Suppressor macrophage (primary cell): ENCODE results near the gene WDR81.
"Not testable (repeated sequence)": the region's sequence is repeated elsewhere in the genome, so short reads cannot be mapped to it uniquely, and the experiment has no call there.

ENCODE experiments used
- DNase-seq, 4 experiments: peaks; one replicate each; pipeline ENCODE4 v3.0.0-alpha.2; 2020 to 2022

Gene WDR81

DNA sequence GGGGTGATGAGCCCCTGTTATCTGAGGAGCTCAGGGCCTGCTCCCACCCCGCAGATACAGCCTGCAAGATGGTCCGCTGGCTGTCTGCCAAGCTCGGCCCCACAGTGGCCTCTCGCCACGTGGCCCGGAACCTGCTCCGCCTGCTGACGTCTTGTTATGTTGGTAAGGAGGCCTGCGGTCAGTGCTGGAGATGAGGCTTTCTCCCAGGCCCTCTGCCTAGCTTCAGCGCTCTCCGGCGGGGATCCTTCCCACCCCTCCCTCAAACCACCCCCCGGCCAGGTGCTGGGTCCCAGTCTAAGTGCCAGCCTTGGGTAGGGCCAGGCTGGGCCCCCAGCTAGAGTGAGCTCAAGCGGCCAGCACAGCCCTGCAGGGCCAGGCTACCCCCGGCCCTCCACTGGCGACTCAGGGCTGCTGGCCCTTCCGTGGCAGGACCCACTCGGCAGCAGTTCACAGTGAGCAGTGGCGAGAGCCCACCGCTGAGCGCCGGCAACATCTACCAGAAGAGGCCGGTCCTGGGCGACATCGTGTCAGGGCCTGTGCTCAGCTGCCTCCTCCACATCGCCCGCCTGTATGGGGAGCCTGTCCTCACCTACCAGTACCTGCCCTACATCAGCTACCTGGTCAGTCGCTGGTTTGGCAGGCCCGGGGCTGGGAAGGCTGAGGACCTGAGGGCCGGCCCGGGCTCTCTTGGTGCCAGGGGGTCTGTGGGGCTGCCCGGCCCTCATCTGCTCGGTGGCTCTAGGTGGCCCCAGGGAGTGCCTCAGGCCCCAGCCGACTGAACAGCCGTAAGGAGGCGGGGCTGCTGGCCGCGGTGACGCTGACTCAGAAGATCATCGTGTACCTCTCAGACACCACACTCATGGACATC, 6.1 kb downstream of the WDR81 start:
- DNase-seq: no peak

DNA sequence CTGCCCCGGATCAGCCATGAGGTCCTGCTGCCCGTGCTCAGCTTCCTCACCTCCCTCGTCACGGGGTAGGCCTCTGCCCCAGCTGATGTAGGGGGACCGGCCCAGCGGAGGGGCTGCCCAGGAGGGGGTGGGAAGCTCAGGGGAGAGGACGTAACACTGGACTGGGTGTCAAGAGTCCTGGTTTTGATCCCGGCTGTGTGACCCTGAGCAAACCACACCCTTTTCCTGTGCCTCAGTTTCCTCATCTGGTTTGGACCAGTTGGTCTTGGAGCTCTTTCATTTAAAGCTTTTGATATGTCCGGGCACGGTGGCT, 6.6 kb downstream of the WDR81 start:
- DNase-seq: no peak

DNA sequence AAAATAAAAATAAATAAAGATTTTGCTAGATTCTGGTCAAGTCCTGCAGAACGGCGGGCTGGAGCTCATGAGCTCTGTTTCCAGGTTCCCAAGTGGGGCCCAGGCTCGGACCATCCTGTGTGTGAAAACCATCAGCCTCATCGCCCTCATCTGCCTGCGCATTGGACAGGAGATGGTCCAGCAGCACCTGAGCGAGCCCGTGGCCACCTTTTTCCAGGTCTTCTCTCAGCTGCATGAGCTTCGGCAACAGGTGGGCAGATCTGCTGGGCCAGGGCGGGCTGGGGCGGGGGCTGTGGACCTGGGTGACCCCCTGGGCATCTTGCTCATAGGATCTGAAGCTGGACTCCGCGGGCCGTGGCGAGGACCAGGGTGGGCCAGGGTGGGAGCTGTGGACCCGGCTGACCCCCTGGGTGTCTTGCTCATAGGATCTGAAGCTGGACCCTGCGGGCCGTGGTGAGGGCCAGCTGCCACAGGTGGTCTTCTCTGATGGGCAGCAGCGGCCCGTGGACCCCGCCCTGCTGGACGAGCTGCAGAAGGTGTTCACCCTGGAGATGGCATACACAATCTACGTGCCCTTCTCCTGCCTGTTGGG, 7.8 kb downstream of the WDR81 start:
- no peak for DNase-seq

DNA sequence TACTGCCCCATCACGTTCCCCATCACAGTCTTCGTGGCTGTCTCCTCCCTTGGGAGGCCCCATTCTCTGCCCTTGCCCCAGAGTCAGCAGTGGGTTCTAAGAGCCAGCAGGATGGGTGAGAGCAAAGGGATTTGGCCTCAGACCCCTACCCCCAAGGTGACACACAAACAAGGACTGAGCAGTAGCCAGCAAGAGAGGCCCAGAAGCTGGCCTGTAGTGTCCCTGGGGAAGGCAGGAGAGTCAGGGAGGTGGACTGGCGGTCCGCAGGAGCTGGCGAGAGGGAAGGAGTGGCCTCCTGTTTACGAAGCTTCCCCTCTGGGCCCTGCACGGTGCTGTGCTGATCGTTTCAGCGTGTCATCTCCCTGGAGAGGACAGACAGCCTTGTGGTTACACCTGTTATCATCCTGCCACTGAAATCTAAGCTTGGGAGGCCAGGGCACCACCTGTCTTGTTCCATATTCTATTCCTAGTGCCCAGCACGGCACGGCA, 8.4 kb downstream of the WDR81 start:
- DNase-seq: no peak

DNA sequence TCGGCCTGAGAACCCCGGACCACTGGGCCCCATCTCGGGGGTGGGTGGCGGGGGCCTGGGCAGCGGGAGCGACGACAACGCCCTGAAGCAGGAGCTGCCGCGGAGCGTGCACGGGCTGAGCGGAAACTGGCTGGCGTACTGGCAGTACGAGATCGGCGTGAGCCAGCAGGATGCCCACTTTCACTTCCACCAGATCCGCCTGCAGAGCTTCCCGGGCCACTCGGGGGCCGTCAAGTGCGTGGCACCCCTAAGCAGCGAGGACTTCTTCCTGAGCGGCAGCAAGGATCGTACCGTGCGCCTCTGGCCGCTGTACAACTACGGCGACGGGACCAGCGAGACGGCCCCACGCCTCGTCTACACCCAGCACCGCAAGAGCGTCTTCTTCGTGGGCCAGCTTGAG, 9.3 kb downstream of the WDR81 start:
- DNase-seq: no peak

DNA sequence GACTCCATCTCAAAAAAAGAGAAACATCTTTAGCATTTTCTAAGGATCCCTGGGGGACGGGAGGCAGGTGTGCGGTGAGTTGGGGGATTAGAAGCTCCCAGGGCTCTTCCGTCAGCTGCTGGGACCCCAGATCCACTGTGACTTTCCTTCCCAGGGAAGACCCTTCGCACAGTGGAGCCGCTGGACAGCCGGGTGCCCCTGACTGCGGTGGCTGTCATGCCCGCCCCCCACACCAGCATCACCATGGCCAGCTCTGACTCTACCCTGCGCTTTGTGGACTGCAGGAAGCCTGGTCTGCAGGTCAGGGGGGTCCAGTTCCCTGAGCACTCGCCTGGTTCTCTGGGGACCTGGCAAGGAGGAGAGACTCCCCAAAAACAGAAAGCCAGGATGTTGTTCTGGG, 10.9 kb downstream of the WDR81 start:
- DNase-seq: no peak

DNA sequence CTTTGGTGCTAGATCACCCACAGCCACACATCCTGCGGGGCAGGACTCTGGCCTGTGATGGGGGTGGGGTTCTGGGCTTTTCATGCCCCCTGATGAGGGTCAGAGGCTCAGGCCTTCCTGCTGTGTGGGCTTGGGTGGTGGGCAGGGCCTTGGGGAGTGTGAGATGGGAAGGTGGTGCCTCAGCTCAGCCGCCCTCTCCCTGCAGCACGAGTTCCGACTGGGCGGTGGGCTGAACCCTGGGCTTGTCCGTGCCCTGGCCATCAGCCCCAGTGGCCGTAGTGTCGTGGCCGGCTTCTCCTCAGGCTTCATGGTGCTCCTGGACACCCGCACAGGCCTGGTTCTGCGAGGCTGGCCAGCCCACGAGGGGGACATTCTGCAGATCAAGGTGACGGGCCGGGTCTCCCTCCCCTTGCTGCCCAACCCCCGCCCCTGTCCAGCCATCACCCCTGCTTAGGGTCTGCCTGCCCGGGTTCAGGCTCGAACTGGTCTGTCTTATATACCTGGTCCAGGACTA, 11.4 kb downstream of the WDR81 start:
- DNase-seq: no peak

DNA sequence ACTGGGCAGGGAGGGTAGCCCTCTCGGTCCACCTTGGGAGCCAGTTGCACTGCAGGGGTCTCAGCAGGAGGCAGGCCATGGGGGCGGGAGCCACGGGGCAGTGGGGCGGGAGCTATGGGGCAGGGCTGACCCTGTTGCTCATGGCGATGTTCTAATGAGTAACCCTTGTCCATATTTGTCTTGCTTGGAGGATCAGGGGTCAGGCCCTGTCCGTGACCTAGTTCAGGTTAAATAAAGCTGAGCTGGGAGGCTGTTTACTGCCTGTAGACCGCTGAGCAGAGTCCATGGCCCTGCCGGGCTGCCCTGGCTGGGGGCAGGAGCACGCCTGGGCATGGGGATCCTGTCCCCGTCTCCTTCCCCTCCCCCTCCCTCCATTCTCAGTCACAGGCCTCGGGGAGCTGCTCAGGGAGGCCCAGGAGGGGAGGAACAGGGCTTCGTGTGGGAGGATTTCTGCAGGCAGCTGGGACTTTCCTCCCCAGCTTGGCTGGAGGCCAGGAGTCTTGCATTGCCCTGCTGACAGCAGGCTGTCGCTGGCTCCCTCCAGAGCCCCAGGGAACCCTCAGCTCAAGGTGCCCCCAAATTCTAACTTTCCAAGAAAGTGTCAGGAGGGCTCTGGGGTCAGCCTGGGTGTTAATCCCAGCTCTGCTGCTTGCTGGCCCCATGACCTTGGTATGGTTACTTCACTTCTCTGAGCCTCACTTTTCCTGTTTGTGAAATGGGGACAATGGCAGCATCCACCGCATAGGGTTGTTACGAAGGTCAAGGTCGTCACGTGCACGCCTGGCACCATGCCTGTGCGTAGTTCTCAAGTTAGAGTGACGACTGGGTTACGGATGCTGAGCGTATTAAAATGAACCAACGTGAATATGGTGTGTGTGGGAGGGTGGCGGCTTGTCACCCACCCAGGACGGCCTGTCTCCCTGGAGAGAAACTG, 12.1 kb downstream of the WDR81 start:
- DNase-seq: peak; percentile 88 to 97 (median 96)

DNA sequence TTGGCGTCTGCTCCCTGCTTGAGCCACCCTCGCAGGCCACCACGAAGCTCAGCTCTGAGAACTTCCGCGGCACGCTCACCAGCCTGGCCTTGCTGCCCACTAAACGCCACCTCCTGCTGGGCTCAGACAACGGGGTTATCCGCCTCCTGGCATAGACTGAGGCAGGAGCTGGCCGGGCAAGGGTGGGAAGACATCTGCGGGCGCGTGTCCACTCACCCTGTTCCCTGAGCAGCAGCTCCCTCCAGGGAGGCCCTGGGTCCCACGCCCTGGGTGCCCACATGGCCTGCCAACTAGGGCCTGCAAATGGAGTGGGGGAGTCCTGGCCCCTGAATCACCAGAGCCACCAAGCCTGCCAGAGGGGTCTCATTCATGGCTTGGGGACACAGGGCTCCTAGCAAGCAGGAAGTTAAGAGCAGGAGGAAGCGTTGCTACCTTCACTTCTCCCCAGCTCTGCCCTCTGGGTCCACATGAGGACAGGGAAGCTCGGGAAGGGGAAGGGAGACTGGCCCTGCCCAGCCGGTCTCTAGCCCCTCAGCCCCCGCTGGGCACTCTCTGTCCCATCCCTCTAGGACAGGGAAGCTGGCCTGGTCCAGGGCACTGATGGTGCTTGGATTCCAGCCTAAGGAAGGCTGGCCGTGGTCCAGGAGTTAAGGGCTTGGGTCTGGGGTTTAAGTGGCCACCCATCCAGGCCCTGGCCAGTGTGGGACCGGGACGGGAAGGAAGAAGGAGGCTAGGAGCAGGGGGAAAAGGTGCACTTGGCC, 13.2 kb downstream of the WDR81 start:
- DNase-seq: peak in 2 of 4 experiments; percentile 41 to 53

DNA sequence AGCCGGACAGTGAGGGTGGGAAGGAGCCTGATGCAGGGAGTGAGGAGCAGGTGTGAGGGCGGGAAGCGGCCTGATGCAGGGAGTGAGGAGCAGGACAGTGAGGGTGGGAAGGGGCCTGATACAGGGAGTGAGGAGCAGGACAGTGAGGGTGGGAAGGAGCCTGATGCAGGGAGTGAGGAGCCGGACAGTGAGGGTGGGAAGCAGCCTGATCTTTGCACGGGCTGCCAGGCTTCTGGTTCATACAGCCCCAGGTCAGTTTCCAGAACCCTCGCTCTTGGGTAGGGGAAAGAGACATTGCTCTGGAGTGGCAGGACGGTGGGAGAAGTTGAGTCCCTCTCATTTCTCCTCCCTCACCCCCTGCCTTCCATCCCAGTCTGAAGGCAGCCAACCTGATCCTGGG, 17.4 kb downstream of the WDR81 start:
- not testable (repeated sequence) for DNase-seq

DNA sequence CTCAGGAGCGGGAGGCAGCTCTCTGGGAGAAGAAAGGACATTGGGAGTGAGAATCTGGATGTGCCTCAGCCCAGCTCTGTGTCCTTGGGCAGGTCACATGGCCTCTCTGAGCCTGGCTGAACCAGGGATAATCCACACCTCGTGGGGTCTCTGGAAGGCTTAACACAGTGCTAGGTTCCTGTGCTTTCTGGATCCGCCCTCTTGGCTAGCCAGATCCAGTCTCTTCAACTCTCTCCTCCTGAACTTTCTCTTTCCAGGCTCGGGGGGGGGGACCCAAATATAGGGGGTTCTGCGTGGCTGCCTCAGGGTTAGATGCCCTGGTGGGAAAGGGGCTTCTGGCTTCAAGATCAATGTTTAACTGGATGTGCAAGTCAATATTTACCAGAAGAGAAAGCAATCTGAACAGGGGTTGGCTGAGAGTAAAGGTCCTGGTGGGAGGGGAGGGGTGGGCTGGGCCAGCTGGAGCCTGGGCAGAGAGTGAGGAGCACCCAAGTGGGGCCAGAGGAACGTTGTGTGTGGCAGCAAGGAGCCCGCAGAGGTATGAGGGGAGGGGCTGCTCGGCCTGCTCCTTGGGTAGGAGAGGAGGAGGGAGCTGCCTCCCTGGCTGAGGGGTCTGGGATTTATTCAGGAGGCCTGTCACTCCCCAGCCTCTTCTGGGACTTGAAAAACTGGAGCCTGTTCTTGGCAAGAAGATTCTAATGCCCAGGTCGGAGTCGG, 18.0 kb downstream of the WDR81 start, which contains the start of gene SERPINF2:
SERPINF2 (plus strand) TSS at position 501 of the 717 bp plus-strand sequence. CDS start 2,125 bp downstream, outside the sequence.
- DNase-seq: no peak

DNA sequence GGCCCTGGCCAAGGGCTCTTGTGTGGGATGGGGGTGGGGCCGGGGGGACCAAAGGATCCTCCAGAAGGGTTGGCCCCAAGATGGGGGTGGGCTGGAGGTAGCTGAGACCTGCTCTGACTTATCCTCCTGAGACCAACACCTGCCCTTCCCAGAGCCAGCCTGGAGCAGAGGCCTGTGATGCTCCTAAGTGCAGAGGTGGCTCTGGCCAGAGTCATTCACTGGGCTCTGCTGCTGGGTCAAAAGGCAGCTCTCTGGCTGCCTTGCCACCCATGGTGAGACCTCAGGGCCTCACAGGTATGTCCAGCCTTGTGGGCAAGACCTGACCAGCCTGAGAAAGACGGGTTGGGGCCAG, 18.6 kb downstream of the WDR81 start:
- no peak for DNase-seq

DNA sequence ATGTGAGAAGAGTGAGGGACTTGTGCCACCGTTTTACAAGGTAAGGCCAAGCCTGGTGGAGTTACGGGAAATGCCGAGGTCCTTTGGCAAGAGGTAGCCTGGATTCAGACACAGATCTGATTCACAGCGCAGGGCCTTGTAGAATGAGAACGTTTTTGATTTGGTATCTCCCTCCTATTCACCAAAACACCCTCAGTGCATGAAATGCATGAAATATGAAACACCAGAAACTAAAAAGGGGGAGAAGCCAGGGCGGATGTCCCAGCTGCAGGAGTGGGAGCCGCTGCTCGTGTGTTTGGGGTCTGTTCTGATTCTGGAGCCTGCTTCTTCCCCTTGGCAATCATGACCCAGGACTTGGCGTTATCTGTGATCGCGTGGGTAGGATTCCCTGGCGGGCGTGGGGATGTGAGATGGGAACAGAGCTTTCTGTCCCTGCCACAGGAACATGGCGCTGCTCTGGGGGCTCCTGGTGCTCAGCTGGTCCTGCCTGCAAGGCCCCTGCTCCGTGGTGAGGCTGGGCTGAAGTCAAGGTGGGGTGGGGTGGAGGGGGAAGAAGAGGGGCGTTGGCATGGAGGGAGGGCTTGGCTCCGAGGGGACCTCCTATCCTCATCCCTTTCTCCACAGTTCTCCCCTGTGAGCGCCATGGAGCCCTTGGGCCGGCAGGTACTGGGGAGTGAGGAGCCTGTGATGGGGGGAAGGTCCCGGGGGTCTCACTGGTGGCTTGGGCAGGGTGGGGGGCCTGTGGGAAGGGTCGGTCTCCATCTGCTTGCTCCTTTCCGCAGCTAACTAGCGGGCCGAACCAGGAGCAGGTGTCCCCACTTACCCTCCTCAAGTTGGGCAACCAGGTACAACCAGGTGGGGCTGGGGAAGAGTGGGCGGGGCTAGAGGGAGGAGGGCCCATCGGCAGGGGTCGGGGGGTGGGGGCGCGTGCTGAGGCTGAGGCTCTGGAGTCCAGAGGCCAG, 20.3 kb downstream of the WDR81 start:
- DNase-seq: no peak

DNA sequence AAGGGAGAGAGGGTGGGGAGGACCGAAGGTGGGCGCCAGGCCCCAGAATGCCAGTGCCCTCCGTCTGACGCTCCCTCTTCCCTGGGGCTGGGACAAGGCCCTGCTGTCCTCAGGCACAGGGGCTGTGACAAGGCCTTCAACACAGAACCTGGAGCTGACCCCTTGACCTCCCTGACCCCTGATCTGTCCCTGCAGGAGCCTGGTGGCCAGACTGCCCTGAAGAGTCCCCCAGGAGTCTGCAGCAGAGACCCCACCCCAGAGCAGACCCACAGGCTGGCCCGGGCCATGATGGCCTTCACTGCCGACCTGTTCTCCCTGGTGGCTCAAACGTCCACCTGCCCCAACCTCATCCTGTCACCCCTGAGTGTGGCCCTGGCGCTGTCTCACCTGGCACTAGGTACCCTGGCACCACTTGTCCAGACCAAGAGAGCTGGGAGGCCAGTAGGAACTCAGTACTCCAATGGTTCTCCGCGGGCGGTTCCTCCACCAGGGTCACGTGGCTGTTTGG, 21.1 kb downstream of the WDR81 start:
- no peak for DNase-seq

DNA sequence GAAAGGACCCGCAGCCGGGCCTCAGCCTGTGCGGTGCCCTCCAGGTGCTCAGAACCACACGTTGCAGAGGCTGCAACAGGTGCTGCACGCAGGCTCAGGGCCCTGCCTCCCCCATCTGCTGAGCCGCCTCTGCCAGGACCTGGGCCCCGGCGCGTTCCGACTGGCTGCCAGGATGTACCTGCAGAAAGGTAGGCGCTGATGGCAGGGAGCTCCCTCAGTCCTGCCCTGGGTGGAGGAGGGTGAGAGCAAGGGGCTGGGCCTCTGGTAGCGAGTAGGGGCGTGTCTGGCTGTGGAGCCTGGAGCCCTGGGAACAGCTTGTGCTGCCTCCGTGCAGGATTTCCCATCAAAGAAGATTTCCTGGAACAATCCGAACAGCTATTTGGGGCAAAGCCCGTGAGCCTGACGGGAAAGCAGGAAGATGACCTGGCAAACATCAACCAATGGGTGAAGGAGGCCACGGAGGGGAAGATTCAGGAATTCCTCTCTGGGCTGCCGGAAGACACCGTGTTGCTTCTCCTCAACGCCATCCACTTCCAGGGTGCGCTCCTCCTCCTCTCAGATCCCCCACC, 22.6 kb downstream of the WDR81 start:
- no peak for DNase-seq

DNA sequence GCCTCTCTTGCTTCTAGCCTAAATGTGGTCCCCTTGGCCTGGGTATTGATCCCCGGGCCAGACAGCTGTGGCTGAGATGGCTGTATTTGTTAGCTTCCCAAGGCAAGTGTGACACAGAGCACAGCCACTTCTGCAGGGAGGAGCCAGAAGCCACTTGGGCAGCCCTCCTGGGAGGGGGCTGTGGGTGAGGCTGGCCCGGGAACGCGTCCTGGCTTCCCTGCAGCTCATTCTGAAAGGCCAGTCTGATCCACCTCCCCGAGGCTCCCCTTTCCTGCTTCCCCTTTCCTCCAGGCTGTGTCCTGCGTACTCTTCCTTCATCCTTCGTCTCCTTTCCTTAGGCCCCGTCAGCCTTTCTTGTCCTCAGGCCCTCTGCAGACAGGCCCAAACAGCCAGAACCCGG, 26.1 kb downstream of the WDR81 start:
- peak; percentile 28 to 63 (median 42) for DNase-seq

DNA sequence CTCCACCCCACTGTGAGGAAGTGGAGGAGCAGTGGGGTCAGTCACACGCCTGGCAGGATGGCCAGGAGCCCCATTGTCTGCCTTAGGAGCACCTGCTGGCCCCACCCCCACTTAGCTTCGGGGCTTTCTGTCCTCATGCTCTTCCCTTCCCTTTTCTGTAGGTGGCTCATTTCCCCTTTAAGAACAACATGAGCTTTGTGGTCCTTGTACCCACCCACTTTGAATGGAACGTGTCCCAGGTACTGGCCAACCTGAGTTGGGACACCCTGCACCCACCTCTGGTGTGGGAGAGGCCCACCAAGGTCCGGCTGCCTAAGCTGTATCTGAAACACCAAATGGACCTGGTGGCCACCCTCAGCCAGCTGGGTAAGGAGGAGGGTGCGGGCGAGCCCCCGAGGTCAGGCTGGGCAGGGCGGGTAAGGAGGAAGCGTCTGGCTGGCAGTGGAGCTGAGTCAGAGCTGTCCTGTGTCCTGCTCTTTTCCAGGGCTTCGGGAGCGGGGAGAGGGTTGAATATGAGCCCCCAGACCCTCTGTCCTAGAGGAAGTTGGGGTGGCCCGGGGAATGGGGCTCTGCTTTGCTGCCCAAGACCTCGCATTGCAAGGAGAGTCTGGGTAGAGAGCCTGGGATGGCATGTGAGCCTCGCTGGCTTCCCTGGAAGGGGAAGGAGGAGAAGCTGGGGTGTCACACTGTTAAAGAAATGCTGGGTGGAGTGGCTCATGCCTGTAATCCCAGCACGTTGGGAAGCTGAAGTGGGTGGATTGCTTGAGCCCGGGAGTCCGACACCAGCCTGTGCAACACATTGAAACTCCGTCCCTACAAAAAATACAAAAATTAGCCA, 28.1 kb downstream of the WDR81 start:
- DNase-seq: peak; percentile 69 to 86 (median 79)

DNA sequence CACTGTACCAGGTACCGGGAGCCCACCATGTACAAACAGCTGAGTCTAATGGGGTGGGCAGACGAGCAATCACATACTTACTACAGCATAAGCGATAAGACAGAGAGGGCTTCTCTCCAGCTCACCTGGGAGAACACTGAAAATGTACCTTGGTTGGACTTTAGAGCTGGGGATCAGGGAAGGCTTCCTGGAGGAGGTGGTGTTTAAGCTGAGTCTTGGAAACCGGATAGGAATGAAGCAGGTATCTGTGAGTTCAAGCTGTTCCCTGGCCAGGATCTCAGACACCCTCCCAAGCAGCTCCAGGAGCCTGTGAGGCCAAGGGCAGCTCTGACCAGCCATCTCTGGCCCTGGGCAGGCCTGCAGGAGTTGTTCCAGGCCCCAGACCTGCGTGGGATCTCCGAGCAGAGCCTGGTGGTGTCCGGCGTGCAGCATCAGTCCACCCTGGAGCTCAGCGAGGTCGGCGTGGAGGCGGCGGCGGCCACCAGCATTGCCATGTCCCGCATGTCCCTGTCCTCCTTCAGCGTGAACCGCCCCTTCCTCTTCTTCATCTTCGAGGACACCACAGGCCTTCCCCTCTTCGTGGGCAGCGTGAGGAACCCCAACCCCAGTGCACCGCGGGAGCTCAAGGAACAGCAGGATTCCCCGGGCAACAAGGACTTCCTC, 29.4 kb downstream of the WDR81 start:
- DNase-seq: peak; percentile 37 to 80 (median 63)
